GM21367 (cell line): ENCODE measurements around the gene BST2.

Experiments
- ATAC-seq: cut with Tn5 transposase; IDR thresholded peaks from one replicate; pipeline ENCODE4 v1.9.1; 2021; ENCODE audit not compliant: unreplicated experiment

BST2 gene

GRCh38 chr19:17419621-17420474, 14.4 kb upstream of the BST2 start, which contains the start of gene MVB12A:
TSS of gene MVB12A (plus strand) at chr19:17420047. CDS start at chr19:17420136, 89 bp downstream.
- peak; percentile 69 for ATAC-seq

GRCh38 chr19:17419154-17419620, 13.8 kb upstream of the BST2 start:
- ATAC-seq: no peak

DNA sequence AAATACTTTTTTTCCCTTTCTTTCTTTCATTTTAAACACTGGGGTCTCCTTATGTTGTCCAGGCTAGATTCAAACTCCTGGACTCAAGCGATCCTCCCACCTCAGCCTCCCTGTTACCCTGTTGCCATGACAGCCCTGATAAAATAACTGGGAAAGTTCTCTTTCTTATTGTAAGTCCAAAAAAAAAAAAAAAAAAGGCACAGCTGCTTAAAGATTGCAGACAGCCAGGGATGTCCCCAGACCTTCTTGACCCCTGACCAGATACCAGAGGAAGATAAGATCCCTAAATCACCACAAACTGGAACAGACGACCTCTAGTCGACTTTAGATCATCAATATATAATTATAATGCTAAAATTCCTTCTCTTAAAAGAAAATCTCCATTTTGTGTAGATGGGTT, 13.3 kb upstream of the BST2 start:
- no peak for ATAC-seq

- ATAC-seq: no peak
Observed at GRCh38 chr19:17415121-17415520, 9.7 kb upstream of the BST2 start.

- ATAC-seq: no peak
Observed at GRCh38 chr19:17414097-17414496, 8.7 kb upstream of the BST2 start.

- no peak for ATAC-seq
Observed at GRCh38 chr19:17411801-17412200, 6.4 kb upstream of the BST2 start.

GRCh38 chr19:17409990-17410389, 4.6 kb upstream of the BST2 start:
- no peak for ATAC-seq

DNA sequence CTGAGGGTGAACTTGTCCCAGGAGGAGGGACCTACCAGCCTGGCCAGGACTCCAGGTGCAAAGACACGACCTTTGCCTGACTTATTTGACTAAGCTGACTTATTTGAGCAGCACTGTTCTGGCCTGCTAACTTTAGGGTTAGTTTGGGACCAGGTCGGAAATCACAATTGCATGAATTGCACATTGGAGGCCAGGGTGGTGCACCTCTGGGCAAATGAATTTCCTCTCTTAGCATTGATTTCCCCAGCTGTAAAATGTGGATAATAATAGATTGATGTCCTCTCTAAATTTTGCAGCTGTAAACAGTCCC, 1.4 kb upstream of the BST2 start:
- no peak for ATAC-seq

DNA sequence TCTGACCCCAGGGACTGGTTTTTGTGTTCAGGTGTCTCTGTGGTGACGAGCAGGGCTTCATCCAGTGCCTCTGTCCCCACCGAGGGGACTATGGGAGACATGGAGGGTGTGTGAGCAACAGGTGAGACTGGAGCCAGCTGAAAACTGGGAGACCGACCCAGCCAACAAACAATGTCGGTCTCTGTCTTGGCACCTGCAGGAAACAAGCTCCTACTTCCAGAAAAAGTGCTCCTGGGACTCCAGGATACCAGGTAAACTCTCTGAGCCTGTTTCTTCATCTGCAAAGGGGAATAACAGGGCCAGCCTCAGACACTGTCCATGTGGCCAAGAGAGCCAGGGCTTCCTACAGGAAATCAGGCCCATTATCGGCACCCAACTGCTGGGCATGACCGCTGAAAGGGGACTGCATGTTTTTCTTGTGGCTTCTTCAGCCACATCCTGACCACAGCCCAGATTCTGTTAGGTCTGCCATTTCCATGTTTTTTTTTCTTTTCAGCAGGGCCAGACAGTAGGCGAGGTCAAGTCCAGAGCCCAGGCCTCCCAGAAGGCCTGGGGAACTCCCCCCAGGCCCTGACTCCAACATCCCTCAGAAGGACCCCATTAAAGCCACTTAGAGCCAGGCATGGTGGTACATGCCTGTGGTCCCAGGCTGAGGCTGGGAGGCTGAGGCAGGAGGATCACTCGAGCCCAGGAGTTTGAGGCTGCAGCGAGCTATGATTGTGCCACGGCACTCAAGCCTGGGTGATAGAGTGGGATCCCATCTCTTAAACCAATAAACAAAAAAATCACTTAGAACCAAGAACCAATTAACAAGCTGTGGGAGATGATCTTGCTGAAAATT, 836 bp upstream of the BST2 start:
- ATAC-seq: peak; percentile 16

DNA sequence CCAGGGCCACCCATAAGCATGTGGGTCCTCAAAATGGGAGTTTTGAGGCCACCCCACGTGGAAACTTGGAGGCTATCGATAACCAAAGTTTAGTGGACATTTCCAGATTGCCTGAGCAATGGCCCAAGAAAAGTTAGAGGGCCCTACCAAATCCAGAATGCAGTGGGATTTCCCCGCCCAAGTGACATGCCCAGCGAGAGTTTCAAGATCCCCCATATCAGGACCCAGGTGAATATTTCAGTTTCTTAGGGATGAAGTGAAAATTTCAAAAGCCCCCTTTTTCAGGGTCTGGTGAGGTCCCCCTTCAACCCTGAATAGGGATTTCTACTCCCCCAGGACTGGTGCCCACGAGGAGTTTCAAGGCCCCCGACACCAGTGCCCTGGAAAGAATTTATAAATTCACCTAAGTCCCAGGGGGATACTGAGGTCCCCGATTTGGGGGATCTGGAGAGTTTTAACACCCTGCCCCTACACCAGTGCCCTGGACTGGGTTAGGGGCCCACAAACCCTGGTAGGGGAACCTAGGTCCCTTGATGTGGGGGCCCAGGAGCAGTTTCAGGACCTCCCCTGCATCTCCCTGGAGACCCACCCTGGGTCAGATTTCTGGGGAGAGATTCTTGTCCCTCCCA, 695 bp downstream of the BST2 start:
- ATAC-seq: no peak

DNA sequence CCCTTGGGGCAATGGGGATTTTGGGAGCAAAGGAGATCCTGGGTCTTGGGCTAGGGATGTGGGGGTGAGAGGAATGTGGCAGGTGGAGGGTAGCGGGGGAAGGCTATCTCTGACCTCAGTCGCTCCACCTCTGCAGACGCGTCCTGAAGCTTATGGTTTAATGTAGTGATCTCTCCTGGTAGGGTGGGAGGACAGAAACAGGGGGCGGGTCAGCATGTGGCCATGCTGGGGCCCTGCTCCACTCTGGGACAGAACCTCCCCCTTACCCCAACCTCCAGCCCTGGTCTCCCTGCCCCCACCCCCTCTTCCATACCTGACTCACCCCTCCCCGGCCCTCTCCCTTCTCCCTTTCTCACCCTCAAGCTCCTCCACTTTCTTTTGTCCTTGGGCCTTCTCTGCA, 1.4 kb downstream of the BST2 start:
- ATAC-seq: no peak

- no peak for ATAC-seq
Observed at GRCh38 chr19:17402982-17403855, 2.2 kb downstream of the BST2 start.

DNA sequence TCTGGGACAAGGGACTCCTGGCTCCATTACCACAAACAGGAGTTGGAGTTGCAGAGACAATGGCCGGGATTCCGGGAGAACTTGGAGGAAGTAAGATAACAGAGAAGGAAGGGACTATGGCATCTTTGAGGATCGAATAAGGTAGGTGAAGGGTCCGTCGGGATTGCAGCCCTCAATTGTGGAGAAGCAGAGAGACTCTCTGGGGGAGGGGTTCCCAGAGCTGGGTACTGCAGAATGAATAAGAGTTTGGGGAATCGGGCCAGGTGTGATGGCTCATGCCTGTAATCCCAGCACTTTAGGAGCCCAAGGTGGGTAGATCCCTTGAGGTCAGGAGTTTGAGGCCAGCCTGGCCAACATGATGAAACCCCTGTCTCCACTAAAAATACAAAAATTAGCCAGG, 3.8 kb downstream of the BST2 start:
- no peak for ATAC-seq

- no peak for ATAC-seq
Observed at GRCh38 chr19:17398902-17399527, 6.4 kb downstream of the BST2 start.

GRCh38 chr19:17394891-17395415, 10.5 kb downstream of the BST2 start:
- ATAC-seq: no peak

DNA sequence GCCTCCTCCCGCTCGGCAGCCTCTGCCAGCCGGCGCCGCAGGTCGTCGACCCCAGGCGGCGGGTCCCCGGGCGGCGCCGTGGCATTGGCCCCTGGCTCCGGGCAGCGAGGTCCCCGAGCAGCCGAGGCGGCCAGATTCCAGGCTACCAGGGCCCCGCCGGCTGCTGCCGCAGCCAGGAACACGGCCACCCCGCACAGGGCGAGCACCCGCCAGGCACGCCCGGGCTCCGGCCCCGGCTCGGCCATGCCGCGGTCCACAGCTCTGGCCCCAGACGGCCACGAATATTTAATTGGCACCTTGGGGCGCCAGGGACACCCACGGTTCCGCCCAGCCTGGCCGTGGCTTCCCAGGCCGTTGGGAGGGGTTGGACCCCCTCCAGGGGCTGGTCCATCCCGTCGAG, 11.5 kb downstream of the BST2 start, which contains the start of gene CCDC194:
Gene CCDC194 (minus strand): TSS at position 283 of the 400 bp plus-strand sequence. CDS start 38 bp downstream, at position 245.
- no peak for ATAC-seq

DNA sequence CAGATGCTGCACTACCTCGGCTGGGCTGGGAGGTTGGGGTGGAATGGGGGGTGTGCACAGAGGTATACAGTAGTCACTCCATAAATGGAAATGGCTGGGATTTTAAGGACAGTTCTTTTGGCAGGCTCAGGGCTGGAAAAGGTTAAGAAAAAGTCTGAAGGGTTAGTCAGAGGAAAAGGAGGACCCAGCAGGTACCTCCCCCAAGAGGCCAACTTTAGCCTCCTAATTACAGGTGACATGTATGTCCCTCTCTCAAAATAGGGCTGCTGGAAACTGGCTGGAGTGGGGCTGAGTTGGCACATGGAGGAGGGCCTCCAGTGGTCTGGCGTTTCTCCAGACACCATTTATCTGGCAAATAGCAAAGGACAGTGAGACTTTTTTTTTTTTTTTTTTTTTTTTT, 12.4 kb downstream of the BST2 start:
- no peak for ATAC-seq

GRCh38 chr19:17391371-17392151, 13.9 kb downstream of the BST2 start:
- no peak for ATAC-seq
